ENCODE measurements around the gene TNK2. TPM values are rescaled to one million over a fixed set of nuclear protein-coding genes. Genes with fewer than 3 reads are reported as not detected.

The TNK2 gene
- polyA plus RNA-seq, 3 donors: 0.84 to 131 (median 1.8) TPM

DNA sequence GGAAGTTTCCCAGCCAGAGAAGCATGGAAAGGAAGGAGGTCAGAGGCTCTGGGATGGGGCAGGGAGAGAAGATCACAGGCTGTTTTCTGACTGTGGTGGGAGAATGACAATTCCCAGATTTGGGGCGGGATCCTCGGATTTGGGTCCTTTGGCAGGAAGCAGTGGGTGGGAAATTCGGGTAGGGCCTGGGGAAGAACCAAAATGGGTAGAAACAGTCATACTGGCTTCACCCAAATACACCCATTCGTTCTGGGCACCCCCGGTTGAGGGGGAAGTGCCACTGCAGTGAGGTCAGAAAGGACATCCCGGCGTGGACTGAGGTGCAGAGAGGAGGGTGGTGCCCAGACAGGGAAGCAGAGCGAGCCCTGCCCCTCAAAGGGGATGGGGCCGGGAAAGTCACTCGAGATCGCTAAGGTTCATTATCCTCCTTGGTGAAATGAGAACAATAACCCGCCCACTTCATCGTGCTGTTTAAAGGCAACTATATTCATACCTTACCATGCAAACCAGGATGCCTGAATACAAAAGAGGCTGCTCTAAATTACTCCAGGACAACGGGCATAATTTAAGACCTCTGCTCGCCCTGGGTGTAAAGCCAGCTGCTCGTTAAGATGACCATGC lies 28.8 kb downstream of the TNK2 start:
- Mint-ChIP-seq H3K4me1 (peaks cover 1% of the 10 kb centered on the region), H3K27me3 (ENCODE audit: low read depth in 3 of 3) (peaks cover 0 to 1% (median 0%) of the 10 kb centered on the region in 3 donors), H3K4me3 (no peak overlapping the region), H3K9me3 (no peaks in the 10 kb centered on the region), H3K27ac (peak overlapping the region in 3 of 7 donors; percentile 6 to 57 (median 19)), H3K36me3 (peaks cover 56 to 81% of the 10 kb centered on the region in 2 donors)
- H3K4me1 ChIP-seq (ENCODE audit: control insufficient read depth in 1 of 2, insufficient read depth in 2 of 2, low read length in 2 of 2): peaks cover 0 to 8% of the 10 kb centered on the region in 2 donors
- intact Hi-C loops (cut with micrococcal nuclease): no loop called here
- H2AFZ ChIP-seq (ENCODE audit: insufficient read depth, low read depth, low read length, poor library complexity, severe bottlenecking): no peak overlapping the region
- no peak for DNase-seq
- H4K20me1 ChIP-seq (ENCODE audit: insufficient read depth, low read length): peaks cover 87% of the 10 kb centered on the region
- no peak overlapping the region for H3K4me2 ChIP-seq (replicated peaks; ENCODE audit: extremely low read depth, low read length, poor library complexity, severe bottlenecking)
- H3K79me2 ChIP-seq (ENCODE audit: insufficient read depth, low read length): peaks cover 42% of the 10 kb centered on the region
- H3K9ac ChIP-seq (ENCODE audit: insufficient read depth, low read length, poor library complexity, severe bottlenecking): no peak overlapping the region
- WGBS (ENCODE audit: insufficient coverage): 91% methylated on average over 11 of the region's 16 CpGs
- no peaks in the 10 kb centered on the region for H3K27me3 ChIP-seq (ENCODE audit: control insufficient read depth in 2 of 2, insufficient read depth in 2 of 2, low read length in 2 of 2)
- TF ChIP-seq, protein P1, sequence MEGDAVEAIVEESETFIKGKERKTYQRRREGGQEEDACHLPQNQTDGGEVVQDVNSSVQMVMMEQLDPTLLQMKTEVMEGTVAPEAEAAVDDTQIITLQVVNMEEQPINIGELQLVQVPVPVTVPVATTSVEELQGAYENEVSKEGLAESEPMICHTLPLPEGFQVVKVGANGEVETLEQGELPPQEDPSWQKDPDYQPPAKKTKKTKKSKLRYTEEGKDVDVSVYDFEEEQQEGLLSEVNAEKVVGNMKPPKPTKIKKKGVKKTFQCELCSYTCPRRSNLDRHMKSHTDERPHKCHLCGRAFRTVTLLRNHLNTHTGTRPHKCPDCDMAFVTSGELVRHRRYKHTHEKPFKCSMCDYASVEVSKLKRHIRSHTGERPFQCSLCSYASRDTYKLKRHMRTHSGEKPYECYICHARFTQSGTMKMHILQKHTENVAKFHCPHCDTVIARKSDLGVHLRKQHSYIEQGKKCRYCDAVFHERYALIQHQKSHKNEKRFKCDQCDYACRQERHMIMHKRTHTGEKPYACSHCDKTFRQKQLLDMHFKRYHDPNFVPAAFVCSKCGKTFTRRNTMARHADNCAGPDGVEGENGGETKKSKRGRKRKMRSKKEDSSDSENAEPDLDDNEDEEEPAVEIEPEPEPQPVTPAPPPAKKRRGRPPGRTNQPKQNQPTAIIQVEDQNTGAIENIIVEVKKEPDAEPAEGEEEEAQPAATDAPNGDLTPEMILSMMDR (IDR thresholded peaks at IDR 0.05): no peak
- no peaks in the 10 kb centered on the region for H3K9me3 ChIP-seq (replicated peaks in 1 of 2; ENCODE audit: control insufficient read depth in 1 of 2, insufficient read depth in 1 of 2, low read length in 2 of 2)
- no peak overlapping the region for H3K27ac ChIP-seq (ENCODE audit: low read depth in 1 of 2, low read length in 2 of 2)
- no peak overlapping the region for H3K4me3 ChIP-seq (replicated peaks in 1 of 3; ENCODE audit: low read depth in 2 of 3, low read length in 3 of 3)
- H3K36me3 ChIP-seq (replicated peaks in 1 of 2; ENCODE audit: control insufficient read depth in 1 of 2, insufficient read depth in 2 of 2, low read length in 2 of 2): peaks cover 79 to 87% of the 10 kb centered on the region in 2 donors

DNA sequence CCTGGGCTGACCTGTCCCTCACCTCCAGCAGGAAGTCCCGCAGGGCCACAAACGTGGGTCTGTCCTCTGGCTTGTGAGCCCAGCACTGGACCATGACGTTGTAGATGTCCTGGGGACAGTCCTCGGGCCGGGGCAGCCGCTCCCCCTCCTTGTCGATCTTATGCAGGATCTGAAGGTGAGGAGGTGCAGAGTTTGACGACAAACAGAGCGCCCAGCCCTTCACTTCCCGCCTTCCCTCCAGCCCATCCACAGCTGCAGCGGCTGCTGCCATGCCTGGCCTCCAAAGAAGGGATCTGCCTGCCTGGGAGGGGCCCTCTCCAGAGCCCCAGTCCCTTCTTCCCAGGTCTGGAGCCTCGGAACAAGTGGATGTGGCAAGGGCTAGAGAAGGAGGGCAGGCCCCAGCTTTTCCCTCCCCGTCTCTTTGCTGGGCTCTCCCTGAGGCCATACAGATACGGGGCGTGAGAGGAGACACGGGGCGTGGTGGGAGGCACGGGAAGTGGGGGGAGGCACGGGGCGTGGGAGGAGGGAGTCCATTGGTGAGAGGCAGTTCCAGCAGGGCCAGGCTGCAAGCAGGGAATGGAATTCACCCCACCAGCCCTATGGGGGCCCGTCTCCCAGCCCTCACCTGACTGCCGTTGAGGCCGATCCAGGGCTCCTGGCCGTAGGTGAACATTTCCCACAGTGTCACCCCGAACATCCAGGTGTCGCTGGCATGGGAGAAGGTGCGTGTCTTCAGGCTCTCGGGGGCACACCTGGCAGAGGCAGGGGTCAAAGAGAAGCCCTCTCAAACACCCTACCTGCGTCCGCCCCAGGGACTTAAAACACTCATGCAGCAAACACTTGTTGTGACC lies 29.7 kb downstream of the TNK2 start:
- Histone ChIP-seq H3K36me3 (replicated peaks in 1 of 2; ENCODE audit: control insufficient read depth in 1 of 2, insufficient read depth in 2 of 2, low read length in 2 of 2) (peaks cover 76 to 85% of the 10 kb centered on the region in 2 donors), H2AFZ (ENCODE audit: insufficient read depth, low read depth, low read length, poor library complexity, severe bottlenecking) (no peak overlapping the region), H3K4me1 (ENCODE audit: control insufficient read depth in 1 of 2, insufficient read depth in 2 of 2, low read length in 2 of 2) (peaks cover 0 to 8% of the 10 kb centered on the region in 2 donors), H3K79me2 (ENCODE audit: insufficient read depth, low read length) (peaks cover 42% of the 10 kb centered on the region), H4K20me1 (ENCODE audit: insufficient read depth, low read length) (peaks cover 88% of the 10 kb centered on the region), H3K27me3 (ENCODE audit: control insufficient read depth in 2 of 2, insufficient read depth in 2 of 2, low read length in 2 of 2) (no peaks in the 10 kb centered on the region), H3K9ac (ENCODE audit: insufficient read depth, low read length, poor library complexity, severe bottlenecking) (no peak overlapping the region), H3K9me3 (replicated peaks in 1 of 2; ENCODE audit: control insufficient read depth in 1 of 2, insufficient read depth in 1 of 2, low read length in 2 of 2) (no peaks in the 10 kb centered on the region), H3K4me2 (replicated peaks; ENCODE audit: extremely low read depth, low read length, poor library complexity, severe bottlenecking) (no peak overlapping the region), H3K27ac (ENCODE audit: low read depth in 1 of 2, low read length in 2 of 2) (peak overlapping the region in 1 of 2 donors; percentile 14), H3K4me3 (replicated peaks in 1 of 3; ENCODE audit: low read depth in 2 of 3, low read length in 3 of 3) (no peak overlapping the region)
- Mint-ChIP-seq H3K4me3 (no peak overlapping the region), H3K36me3 (peaks cover 52 to 77% of the 10 kb centered on the region in 2 donors), H3K27ac (peak overlapping the region in 3 of 7 donors; percentile 37 to 80 (median 63)), H3K4me1 (peaks cover 1% of the 10 kb centered on the region), H3K9me3 (no peaks in the 10 kb centered on the region), H3K27me3 (ENCODE audit: low read depth in 3 of 3) (peaks cover 0 to 1% (median 0%) of the 10 kb centered on the region in 3 donors)
- intact Hi-C loops (cut with micrococcal nuclease): no loop called here
- TF ChIP-seq, protein P1 (IDR thresholded peaks at IDR 0.05): no peak
- DNase-seq: no peak
- WGBS (ENCODE audit: insufficient coverage): 98% methylated on average over 8 of the region's 30 CpGs

All from CD14-positive monocyte (primary cell).